NOMO-1 (cell line): ENCODE results near the gene MS4A7.

ENCODE experiments used
- DNase-seq, 2 experiments: peaks; one replicate each; lab custom pipeline; 2025; ENCODE audit not compliant: unreplicated experiment in 2 of 2; lab: John Stamatoyannopoulos, UW

Gene MS4A7

DNA sequence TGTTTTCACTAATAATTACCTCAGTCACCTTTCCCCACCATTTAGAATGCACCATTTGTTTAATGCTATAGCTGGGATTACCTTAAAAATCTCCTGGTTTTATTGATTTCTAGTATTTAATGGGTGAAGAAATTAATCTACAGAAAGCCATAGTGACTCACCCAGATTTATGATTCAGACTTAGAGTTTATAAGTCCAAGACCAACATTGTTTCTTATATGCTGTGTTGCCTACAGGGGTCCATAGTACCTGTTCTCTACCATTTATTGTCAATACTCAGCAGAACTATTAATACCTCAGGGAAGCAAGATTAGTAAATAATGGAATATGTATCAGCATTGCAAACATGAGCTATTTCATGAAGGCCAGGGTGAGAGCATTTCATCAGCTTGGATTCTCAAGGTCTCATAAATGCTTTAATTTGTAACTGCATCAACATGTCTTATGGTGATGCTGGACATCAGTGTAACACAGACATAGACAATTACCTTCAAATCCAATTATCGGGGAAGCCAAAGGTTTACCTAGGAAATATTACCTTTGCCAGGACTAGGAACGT, 8.0 kb upstream of the MS4A7 start:
- no peak for DNase-seq

DNA sequence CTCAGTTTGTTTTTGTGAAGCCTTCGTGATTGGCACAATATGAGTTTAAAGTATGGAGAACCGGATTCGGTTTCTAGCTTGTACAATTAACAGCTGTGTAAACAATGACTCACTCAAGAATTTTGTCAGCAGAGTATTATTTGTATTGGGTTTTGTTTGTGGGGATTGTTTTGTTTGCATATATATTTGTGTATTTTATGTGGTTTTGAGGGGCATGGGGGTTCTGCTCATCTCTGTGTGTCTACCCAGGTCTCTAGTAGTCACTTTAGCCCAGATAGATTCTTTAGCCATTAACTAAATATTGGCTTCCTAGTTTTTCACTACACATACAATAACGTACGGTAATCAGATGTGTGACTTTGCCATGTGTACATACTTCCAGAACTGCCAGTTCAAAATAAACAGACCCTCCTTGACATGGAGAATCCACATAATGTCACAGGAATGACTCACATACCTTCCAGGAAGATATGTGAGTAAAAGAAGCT, 7.5 kb upstream of the MS4A7 start:
- DNase-seq = no peak

DNA sequence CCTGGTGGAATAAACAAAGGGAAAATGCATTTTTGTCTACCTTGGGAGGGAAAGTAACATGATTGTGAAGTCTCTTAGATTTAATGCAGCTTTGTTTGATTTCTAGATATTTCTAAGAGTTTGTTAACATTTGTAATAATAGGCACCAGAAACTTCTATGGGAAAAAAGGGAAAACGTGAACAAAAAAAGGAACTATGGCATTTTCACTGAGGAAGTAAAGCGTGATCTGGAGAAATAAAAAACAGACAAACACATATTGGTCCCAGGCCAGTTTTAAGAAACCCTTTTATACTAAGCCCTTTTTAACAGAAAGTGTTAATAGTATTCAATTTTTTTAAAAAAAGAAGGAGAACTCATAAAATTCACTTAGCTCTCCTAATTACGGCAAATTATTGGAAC, 6.9 kb upstream of the MS4A7 start:
- no peak for DNase-seq

GRCh38 chr11:60371854-60372253, 6.5 kb upstream of the MS4A7 start:
- DNase-seq = no peak

DNA sequence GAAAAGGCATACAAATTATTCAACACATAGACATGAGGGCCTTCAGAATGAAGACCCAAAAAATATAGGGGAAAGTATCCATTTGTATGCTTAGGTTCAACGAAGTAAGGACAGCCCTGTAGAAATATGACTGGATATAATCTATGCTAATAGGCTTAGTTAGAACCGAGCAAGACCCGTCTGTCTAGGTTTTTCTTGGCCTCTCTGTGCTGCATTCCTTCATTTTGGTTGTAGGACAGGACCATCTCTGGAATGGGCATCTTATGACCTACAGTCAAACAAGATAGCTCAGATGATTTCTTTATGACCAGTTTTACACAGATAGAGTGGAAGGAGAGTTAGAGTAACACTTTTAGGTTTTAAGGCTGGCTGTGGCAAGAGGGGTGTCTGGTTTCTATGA, 5.6 kb upstream of the MS4A7 start:
- DNase-seq = no peak

DNA sequence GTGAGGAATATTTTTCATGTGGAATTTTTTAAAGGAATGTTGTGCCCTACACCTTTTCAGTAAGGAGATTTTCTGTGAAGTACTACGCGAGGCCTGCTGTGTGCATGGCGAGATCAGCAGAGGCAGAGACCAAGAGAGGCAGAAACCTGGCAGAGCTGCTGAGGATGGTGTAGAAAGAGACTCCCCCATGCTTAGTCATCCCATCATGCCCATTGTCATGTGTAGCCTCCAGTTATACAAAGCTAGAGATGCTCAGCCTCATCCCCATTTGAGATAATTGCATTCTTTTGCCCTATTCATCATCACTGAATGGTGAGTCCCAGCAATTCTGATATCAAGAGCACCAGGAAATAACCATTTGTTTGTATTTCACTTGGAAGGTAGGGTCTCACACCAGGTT, 3.0 kb upstream of the MS4A7 start:
- DNase-seq = no peak

- DNase-seq = no peak
Observed at GRCh38 chr11:60376601-60377000, 1.7 kb upstream of the MS4A7 start.

DNA sequence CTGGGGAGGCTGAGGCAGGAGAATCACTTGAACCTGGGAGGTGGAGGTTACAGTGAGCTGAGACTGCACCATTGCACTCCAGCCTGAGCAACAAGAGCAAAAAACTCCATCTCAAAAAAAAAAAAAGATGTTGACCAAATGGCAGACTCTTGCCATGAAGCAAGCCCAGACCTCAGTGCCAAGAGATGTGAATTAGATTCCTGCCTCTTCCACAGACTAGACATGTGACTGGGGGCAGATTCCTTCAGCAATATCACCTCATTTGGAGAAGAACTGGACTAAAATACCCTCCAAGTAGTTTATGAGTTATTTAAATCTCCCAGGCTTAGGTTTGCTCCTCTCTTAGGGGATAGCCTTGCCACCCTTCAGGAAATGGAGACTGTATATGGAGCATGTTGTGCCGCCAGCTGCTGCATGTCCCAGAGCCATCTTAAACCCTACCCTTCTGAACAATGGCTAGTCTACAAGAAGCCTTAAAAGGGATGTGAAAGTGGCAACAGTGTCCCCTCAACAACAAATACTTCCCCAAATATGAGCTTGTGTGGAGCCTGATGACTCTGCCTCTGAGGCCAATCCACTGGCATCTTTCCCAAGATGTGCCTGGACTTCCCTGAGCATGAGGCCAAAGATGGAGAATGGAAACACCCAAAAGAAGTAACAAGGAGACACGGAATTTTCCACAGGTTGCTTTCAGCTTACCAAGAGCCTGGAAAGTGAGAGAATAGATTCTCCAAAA, 763 bp upstream of the MS4A7 start:
- DNase-seq = peak; percentile 91 to 94

DNA sequence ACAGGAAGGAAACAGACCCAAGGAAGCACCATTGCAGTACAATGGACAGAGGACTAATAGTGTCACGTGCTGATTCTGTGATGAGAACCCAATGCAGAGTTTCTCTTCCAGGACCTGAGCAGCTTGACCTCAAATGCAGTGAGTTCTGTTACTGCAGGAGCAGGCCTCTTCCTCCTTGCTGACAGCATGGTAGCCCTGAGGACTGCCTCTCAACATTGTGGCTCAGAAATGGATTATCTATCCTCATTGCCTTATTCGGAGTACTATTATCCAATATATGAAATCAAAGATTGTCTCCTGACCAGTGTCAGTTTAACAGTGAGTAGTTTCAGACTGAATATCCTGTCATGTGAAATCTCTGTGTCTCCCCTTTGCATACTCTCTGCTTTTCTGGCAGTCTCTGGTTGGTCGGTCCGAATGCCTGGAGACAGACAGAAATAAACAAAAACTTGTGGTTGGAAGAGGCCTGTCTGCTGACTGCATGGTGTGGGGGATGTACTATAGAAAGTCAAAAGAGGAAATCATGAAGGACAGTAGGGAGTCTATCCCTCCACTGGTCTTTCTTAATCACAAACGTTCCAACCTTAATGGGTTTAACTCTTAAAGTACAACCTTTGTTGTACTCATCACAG, 11.1 kb downstream of the MS4A7 start:
- peak; percentile 93 to 99 for DNase-seq

DNA sequence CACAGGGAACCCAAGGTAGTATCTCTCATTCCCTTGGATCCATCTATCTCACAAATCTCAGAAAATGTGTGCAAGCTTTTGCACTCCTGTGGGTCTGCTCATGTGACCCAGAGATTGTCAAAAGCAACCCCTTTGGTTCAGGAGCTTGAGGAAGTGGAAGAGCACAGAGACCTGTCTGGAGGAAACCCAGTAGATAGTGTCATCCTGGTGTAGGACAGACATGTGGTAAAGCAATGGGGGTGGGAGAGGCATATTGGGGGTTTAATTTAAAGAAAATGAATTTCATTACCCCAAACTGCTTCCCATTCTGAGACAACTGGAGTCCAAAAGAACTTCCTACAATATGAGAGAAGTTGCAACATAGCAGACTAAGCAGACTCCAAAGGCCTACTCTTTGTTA, 12.1 kb downstream of the MS4A7 start:
- DNase-seq = peak in 1 of 2 experiments; percentile 23

DNA sequence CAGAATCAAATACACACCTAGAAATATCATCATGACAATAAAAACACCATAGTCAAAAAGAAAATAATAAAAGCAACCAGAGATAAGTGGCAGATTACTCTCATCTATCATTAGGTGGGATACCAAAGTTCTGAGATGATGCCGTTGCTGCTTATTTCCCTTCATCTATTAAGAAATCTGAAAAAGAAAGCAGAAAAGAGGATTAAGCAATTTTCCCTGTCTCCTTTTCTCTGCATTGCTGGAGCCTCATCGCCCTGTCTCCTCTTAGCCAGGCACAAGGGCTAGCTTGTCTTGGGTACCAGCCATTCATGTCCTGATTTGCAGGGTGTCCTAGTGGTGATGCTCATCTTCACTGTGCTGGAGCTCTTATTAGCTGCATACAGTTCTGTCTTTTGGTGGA, 14.0 kb downstream of the MS4A7 start:
- peak in 1 of 2 experiments; percentile 11 for DNase-seq

DNA sequence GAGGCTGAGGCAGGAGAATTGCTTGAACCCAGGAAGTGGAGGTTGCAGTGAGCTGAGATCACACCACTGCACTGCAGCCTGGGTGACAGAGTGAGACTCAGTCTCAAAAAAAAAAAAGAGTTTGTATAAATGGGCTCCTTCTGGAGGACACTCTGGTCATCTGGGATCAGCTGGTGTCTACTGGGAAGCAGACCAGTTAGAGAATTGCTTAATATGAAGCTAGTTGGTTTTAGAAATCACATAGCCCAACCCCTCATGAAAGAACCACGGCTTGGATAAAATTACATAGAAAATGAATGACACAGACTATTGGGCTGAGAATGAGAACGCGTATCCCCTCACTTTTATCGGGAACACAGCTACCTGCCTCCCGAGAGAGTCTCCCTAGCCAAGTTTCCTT, 14.7 kb downstream of the MS4A7 start:
- DNase-seq = no peak

GRCh38 chr11:60394666-60395380, 16.5 kb downstream of the MS4A7 start:
- peak in 1 of 2 experiments; percentile 23 for DNase-seq

DNA sequence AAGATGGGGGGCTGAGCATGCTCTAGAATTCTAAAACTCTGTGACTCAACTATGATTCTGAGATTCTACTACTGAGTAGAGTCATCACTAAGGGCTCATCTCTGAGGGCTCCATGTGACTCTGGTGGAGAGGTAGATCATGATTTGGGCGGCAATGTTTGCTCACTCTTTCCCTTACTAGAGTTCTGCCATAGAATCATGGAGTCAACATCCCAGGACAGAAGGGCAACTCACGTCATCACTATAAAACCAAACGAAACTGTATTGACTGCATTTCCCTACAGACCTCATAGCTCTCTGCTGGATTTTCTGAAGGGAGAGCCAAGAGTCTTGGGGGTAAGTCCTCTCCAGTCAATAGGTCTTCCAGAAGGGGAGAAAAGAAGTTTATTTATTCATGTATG, 18.1 kb downstream of the MS4A7 start, which contains the start of gene MS4A14:
Gene MS4A14 (plus strand): TSS at position 78 of the 400 bp plus-strand sequence. CDS start 120 bp downstream, at position 198.
- peak in 1 of 2 experiments; percentile 75 for DNase-seq

GRCh38 chr11:60396799-60397198, 18.5 kb downstream of the MS4A7 start:
- DNase-seq = peak; percentile 86 to 95

- no peak for DNase-seq
Observed at GRCh38 chr11:60420015-60420414, 41.7 kb downstream of the MS4A7 start.

DNA sequence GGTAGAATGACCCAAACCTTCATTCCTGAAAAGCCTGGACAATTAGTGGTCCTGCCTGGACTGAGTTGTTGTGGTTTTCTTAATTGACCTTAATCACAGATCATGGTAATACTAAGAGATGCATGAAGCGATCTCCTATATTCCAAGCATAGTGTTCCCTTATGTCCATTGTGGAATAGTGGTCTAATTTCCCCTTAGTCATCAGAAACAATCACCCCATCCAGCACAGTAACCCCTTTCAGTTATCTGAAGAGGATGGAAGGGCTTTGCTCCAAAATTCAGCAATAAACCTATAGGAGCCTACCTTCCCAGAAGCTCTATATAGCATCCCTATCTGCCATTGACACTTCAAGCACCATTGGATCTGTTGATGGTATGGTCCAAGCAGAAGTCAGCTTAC, 44.3 kb downstream of the MS4A7 start:
- no peak for DNase-seq

DNA sequence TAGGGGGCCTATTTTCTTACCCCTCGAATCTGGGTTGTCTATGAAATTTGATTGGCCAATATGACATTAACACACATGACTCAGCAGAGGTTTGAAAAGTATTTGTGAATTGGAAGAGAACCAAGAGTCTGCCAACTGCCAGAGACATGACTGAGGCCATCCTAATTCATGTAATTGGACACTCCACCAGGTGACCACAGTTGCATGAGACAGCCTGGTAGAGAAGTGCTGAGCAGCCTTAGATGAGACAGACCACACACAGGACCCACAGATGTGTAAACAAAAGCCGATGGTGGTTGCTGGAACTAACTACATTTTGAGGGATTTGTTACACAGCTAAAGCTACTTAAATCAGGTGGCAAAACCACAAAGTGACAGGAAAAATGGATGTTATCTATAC, 50.2 kb downstream of the MS4A7 start:
- peak in 1 of 2 experiments; percentile 55 for DNase-seq

DNA sequence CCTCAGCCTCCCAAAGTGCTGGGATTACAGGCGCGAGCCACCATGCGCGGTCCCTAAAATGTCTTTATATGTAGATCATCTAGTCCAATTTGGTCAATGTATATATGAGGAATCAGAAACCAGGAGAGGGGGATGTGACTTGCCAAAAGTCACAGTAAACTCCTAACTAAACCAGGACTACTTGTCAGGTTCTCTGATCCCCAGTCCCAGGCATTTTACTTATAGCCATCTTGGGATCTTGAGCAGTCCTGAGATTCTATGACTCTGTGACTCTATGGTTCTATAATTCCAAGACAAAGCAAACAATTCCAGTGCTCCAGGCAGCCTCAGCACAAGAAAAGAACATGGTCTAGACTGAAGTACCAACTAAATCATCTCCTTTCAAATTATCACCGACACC, 50.9 kb downstream of the MS4A7 start, which contains the start of gene MS4A5:
Gene MS4A5 (plus strand): TSS at position 301 of the 400 bp plus-strand sequence. CDS start 103 bp downstream, outside the sequence.
- no peak for DNase-seq

GRCh38 chr11:60431251-60431650, 52.9 kb downstream of the MS4A7 start:
- no peak for DNase-seq

DNA sequence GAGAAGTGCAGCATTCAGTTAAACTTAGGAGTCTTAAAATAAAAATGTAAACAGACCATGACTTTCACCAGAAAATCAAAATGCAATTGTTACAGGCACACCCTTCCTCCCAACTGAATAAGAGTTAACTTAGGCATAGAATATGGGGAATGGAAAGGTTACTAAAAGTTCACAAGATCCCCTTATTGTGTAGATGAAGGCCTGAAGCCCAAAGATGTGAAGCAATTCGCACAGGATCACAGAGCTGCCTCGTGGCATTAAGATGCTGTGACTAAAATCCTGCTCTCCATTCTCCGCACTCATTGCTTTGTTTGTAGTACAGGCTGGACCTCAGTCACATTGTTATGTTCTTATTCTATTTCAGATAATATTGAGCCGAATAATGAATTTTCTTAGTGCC, 55.1 kb downstream of the MS4A7 start:
- DNase-seq = no peak
